GM12873 (cell line): ENCODE results near the gene AMY2B.
"Not testable (repeated sequence)": the region's sequence is repeated elsewhere in the genome, so short reads cannot be mapped to it uniquely, and the experiment has no call there.

ENCODE experiments used
- TF ChIP-seq, protein P1 (sequence below): IDR thresholded peaks from 2 replicates; pipeline ENCODE4 v1.5.1; 2012; ENCODE audit warnings: low read depth, mild to moderate bottlenecking, moderate library complexity, low read length, control low read depth; ENCODE audit not compliant: insufficient read depth; ENCODE audit errors: missing control alignments

The AMY2B gene

DNA sequence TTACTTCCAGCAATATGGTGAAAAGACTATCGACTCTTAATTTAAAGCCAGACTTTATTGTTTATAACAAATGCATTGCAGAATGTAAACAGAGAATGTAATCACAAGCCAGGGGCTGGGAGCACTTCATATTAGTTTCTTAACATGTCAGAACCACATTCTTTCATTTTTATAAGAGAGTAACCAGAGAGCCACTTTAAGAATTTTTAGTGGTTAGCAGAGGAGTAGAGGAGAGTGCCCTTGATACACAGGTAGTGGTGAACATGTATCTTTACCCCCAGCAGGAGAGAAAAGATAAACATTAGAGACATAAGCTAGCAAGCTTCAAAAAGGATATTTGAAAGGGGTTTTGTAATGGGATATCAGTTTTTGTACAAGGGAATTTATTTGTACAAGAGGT is 11.1 kb downstream of the AMY2B start:
- TF ChIP-seq, protein P1, sequence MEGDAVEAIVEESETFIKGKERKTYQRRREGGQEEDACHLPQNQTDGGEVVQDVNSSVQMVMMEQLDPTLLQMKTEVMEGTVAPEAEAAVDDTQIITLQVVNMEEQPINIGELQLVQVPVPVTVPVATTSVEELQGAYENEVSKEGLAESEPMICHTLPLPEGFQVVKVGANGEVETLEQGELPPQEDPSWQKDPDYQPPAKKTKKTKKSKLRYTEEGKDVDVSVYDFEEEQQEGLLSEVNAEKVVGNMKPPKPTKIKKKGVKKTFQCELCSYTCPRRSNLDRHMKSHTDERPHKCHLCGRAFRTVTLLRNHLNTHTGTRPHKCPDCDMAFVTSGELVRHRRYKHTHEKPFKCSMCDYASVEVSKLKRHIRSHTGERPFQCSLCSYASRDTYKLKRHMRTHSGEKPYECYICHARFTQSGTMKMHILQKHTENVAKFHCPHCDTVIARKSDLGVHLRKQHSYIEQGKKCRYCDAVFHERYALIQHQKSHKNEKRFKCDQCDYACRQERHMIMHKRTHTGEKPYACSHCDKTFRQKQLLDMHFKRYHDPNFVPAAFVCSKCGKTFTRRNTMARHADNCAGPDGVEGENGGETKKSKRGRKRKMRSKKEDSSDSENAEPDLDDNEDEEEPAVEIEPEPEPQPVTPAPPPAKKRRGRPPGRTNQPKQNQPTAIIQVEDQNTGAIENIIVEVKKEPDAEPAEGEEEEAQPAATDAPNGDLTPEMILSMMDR: no peak

DNA sequence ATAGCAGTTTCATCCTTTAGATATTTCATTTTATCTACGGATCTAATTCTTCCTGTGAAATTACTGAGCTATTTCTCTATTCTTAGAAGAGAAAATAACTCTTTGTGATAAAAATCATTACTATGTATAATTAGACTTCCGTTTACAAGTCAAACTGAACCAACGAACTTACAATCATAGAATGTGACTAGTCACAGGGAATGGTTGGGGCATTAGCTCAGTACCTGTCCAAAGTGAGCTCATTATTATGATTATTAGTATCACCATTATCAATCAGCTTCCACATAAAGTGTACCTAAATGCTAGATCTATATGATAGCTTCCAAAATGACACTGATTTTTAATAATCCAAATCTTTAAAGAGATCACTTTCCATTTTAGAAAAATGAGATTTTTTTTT is 12.5 kb downstream of the AMY2B start:
- TF ChIP-seq, protein P1: no peak

DNA sequence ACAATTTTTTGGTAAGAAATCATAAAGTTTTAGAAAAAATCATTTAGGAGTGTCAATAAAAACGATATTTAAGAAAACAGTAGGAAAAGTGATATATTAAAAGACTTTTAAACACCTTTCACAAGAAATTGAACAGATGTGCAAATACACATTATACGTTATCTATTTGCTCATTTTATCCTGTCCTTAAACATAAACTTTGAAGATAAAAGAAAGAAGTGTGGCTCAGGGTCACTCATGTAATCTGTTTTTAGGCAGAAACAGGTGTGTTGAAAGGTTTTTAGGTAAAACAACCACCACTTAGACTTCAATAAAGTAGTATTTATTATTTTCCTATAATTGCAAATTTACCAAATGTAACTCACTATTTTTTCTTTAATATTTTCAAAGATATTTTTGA is 13.1 kb downstream of the AMY2B start:
- TF ChIP-seq, protein P1: no peak

DNA sequence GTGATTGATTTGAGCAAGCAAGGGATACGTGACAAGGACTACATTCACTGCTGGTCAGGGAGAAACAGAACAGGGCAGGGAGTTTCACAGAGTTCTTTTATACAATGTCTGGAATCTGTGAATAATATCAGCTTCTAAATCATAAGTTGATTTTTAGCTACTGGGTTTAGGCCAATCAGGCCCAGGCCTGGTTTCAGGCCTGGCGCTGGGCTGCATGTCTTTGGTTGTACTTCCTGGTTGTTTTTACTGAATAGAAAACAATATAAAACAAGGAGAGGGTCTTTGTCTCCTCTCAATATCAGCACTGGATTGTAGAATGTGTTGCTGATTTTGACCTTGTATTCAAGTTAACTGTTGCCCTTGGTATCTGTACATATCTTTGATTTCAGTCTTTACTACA is 45.0 kb downstream of the AMY2B start:
- TF ChIP-seq, protein P1: no peak

DNA sequence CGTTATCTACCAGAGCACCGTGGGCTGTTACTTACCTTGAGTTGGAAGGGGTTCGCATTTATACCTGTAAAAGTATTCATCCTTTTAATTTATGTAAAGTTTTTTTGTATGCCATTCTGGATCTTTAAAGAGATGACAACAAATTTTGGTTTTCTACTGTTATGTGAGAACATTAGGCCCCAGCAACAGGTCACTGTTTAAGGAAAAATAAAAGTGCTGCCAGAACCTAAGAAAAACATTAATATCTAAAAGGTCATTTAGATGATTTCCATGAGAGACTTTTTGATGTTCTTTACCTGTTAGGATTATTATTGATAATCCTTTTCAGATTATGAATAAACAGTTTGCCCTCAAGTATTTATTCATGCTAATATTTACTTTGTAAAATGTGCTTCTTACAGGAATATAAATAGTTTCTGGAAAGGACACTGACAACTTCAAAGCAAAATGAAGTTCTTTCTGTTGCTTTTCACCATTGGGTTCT is 45.6 kb downstream of the AMY2B start, which contains the start of gene AMY2A:
Gene AMY2A (plus strand): TSS at position 434 of the 484 bp plus-strand sequence. CDS start 14 bp downstream, at position 448.
- TF ChIP-seq, protein P1: not testable (repeated sequence)
